Left ventricle myocardium inferior (tissue), 1 donor: ENCODE data around the gene ALG1. TPM values are rescaled to one million over a fixed set of nuclear protein-coding genes. Genes with fewer than 3 reads are reported as not detected.
"Not testable (repeated sequence)": the region's sequence is repeated elsewhere in the genome, so short reads cannot be mapped to it uniquely, and the experiment has no call there.

Source experiments
- DNase-seq: peaks from one replicate; pipeline ENCODE4 v3.0.0-alpha.2; 2020
- H3K27ac ChIP-seq: fragments of 200-600 bp; replicated peaks from 2 replicates; pipeline ENCODE4 v1.8.0; 2021
- H3K27me3 ChIP-seq: fragments of 200-600 bp; 2 replicates; pipeline ENCODE4 v1.8.0; 2021; ENCODE audit warnings: low read depth
- H3K36me3 ChIP-seq: fragments of 200-600 bp; 2 replicates; pipeline ENCODE4 v1.8.0; 2021
- H3K4me1 ChIP-seq: fragments of 200-600 bp; 2 replicates; pipeline ENCODE4 v1.8.0; 2021
- H3K4me3 ChIP-seq: fragments of 200-600 bp; 2 replicates; pipeline ENCODE4 v1.8.0; 2021; ENCODE audit warnings: mild to moderate bottlenecking, moderate library complexity
- H3K9me3 ChIP-seq: fragments of 200-600 bp; replicated peaks from 2 replicates; pipeline ENCODE4 v1.8.0; 2021
- intact Hi-C: fragments of 100-400 bp; cut with micrococcal nuclease; formaldehyde crosslinking; loops from one replicate; pipeline ENCODE4 v1.11.0; 2022
- total RNA-seq: library from RNA; stranded (reverse); fragmentation: NEBNext Ultra II Directional; extraction: Animal tissue kit (Norgen Biotek cat#: 25700); gene quantifications from one replicate; pipeline ENCODE4 v1.2.1, GENCODE V29; 2021
- TF ChIP-seq, protein P1 (sequence below): fragments of 200-600 bp; IDR thresholded peaks from 2 replicates; pipeline ENCODE4 v1.8.0; 2021; ENCODE audit warnings: antibody characterized with exemption, mild to moderate bottlenecking, borderline replicate concordance
- donor health status: DM: no; HTN: yes; CAD: no; lungs with severe emphysema.

Gene ALG1
- total RNA-seq, 1 donor from 2014 or later: 7.3 TPM

DNA sequence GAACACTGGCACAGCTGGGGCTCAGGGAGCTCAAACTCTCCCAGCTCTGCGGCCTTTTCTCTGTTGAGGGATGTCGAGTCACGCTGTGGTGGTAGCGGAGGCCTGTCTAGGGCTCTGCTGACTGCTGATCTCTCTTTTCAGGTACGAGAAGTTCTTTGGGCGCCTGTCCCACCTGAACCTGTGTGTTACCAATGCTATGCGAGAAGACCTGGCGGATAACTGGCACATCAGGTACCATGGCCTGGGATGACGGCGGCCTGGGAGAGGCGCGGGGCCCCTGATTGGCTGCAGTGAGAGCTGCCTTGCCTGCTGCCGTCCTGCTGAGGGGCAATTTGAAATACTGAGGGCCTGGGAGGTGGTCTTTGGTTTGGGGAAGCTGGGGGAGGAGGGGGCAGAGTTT is 5.7 kb downstream of the ALG1 start:
- Histone ChIP-seq H3K36me3 (peaks cover 61% of the 10 kb centered on the region), H3K27me3 (no peaks in the 10 kb centered on the region), H3K4me1 (peaks cover 8% of the 10 kb centered on the region), H3K9me3 (no peaks in the 10 kb centered on the region), H3K4me3 (no peak overlapping the region), H3K27ac (no peak overlapping the region)
- intact Hi-C loops: no loop called here
- TF ChIP-seq, protein P1, sequence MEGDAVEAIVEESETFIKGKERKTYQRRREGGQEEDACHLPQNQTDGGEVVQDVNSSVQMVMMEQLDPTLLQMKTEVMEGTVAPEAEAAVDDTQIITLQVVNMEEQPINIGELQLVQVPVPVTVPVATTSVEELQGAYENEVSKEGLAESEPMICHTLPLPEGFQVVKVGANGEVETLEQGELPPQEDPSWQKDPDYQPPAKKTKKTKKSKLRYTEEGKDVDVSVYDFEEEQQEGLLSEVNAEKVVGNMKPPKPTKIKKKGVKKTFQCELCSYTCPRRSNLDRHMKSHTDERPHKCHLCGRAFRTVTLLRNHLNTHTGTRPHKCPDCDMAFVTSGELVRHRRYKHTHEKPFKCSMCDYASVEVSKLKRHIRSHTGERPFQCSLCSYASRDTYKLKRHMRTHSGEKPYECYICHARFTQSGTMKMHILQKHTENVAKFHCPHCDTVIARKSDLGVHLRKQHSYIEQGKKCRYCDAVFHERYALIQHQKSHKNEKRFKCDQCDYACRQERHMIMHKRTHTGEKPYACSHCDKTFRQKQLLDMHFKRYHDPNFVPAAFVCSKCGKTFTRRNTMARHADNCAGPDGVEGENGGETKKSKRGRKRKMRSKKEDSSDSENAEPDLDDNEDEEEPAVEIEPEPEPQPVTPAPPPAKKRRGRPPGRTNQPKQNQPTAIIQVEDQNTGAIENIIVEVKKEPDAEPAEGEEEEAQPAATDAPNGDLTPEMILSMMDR: no peak
- no peak for DNase-seq

DNA sequence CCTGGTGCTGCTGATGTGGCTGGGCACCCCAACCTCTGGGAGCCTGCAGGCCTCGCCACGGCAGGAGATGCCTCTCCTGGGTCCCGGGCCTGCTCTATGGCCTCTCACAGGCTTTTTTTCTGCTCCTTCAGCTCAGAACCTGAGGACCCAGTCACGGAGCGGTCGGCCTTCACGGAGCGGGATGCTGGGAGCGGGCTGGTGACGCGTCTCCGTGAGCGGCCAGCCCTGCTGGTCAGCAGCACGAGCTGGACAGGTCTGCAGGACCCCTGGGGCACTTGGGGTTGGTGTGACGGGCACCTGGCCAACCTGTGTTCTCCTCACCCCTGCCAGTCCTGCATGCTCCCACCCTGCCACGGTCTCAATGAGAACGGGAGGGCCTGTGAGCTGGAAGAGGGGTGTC is 7.0 kb downstream of the ALG1 start:
- intact Hi-C loops: no loop called here

DNA sequence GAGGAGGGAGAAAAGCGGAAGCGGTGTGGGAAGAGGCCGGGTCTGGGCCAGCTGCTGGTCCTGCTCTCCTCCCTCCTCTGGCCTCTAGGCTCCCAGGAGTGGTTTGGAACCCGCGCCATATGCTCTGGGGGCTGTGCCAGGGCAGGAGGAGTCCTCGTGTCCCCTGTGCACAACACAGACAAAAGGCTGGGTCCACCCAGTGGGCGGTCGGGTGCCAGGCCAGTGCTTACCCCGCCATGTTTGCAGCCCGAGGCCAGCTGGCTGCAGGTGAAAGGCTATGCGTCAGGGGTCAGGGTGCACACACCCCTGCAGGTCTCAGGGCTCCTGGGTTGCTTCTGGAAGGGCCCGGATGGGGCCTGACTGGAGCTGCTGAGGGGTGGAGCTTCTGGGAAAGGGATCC is 8.8 kb downstream of the ALG1 start:
- intact Hi-C loops: not testable (repeated sequence)

More for the DNA sequence above, 7.0 kb downstream of the ALG1 start:
- Histone ChIP-seq H3K9me3 (no peaks in the 10 kb centered on the region), H3K36me3 (peaks cover 71% of the 10 kb centered on the region), H3K27ac (no peak overlapping the region), H3K4me3 (no peak overlapping the region), H3K27me3 (no peaks in the 10 kb centered on the region), H3K4me1 (peaks cover 7% of the 10 kb centered on the region)
- TF ChIP-seq, protein P1: no peak
- no peak for DNase-seq

DNA sequence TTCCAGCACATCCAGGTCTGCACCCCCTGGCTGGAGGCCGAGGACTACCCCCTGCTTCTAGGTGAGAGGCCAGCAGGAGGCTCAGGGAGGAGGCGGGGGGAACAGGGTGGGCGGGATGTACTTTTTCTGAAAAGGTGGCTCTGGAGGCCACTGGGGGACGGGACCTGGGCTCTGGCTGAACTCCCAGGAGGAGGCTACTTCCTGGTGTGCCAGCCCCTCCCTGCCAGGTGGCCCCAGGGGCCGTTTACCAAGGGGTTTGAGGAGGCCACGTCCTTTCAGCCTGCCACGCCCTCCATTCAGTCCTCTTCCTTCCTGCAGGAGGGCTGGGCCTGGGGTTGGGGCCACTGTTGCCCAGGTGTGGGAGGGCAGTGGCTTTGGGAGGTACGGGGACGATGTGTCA is 9.4 kb downstream of the ALG1 start:
- H3K4me3 ChIP-seq, H3K27ac ChIP-seq, DNase-seq, intact Hi-C loops, H3K9me3 ChIP-seq, H3K27me3 ChIP-seq, H3K4me1 ChIP-seq: not testable (repeated sequence)
- peaks cover 74% of the 10 kb centered on the region for H3K36me3 ChIP-seq

More for the DNA sequence above, 8.8 kb downstream of the ALG1 start:
- DNase-seq, H3K27ac ChIP-seq, H3K4me3 ChIP-seq, H3K27me3 ChIP-seq, H3K4me1 ChIP-seq, H3K9me3 ChIP-seq: not testable (repeated sequence)
- peaks cover 76% of the 10 kb centered on the region for H3K36me3 ChIP-seq

DNA sequence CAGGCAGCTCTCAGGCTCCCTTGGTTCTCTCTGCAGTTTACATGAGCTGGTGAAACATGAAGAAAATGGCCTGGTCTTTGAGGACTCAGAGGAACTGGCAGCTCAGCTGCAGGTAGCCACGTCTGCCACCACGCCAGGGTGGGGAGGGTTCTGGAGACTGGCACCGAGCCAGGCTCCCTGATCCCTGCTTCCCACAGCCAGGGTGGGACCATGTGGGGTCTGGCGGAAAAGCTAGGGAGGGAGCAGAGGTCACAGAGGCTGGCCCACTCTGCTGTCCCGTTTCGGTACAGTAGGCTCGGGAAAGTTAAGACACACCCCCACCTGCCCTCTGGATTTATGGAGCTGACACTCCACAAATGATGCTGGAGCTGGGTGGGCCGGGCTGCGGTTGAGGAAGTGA is 12.0 kb downstream of the ALG1 start:
- H3K27ac ChIP-seq, H3K9me3 ChIP-seq, DNase-seq, H3K27me3 ChIP-seq, H3K4me3 ChIP-seq, H3K4me1 ChIP-seq, intact Hi-C loops: not testable (repeated sequence)
- peaks cover 56% of the 10 kb centered on the region for H3K36me3 ChIP-seq

DNA sequence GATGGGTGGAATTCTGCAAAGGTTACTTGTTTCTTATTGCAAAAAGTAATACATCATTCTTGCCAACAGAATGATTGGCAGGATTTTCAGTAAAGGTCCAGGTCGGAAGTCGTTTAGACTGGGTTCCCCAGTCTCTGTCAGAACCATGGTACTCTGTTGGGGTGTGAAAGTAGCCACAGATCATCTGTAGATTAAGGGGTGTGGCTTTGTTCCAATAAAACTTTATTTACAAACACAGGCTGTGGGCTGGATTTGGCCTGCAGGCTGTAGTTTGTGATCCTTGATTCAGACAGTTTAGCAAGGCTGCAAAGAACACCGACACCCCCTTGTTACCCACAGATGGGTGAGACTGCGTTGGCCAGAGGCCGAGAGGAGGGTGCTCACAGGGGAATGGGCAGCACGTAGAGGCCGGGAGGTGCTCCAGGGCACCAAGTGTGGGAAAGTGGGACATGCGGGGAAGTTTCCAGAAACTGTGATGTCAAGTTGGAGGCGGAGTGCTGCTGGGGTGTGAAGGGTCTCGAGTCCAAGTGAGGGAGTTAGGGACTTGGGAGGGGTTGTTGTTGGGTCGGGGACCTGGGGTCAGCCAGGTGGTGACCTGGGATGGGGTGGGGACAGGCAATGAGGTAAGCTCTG is 12.6 kb downstream of the ALG1 start:
- H3K27me3 ChIP-seq, DNase-seq, H3K4me1 ChIP-seq, intact Hi-C loops, H3K27ac ChIP-seq, H3K4me3 ChIP-seq, H3K9me3 ChIP-seq: not testable (repeated sequence)
- H3K36me3 ChIP-seq: peaks cover 51% of the 10 kb centered on the region

DNA sequence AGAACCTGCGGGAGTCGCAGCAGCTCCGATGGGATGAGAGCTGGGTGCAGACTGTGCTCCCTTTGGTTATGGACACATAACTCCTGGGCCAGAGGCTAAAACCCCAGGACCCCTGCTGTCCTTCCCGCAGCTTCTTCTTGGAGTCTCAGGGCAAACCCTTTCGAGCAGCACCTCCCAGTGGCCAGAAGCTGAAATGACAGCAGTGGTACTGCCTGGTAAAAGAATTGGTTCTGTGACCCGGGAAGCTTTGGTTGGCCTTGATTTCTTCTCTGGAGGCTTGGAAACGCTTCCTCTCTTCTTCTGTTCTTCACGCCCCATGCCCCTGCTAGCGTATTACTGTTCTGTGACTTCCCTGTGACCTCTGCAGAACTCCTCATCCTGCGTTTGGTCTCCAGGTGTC is 13.2 kb downstream of the ALG1 start:
- H3K27ac ChIP-seq, intact Hi-C loops, H3K9me3 ChIP-seq, H3K4me1 ChIP-seq, H3K4me3 ChIP-seq, H3K27me3 ChIP-seq, DNase-seq: not testable (repeated sequence)
- peaks cover 51% of the 10 kb centered on the region for H3K36me3 ChIP-seq
- TF ChIP-seq, protein P1: peak; percentile 68

DNA sequence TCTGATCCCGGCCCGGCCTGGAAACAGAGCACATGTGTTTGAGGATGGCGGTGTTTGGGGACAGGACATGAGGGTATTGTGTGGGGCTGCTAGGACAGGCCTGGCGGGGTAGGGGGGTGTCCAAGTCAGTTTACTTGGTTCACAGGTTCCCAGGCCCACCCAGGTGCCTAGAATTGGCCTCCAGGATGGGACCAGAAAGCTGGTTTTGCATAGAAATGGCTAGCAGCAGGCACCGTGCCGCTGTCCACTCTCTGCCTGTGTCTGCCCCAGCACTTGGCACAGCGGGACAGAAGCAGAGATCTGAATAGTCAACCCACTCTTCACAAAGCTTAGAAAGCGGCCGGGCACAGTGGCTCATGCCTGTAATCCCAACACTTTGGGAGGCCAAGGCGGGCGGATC is 14.1 kb downstream of the ALG1 start:
- H3K4me1 ChIP-seq, H3K9me3 ChIP-seq, DNase-seq, intact Hi-C loops, H3K27me3 ChIP-seq, H3K27ac ChIP-seq, H3K4me3 ChIP-seq: not testable (repeated sequence)
- peaks cover 52% of the 10 kb centered on the region for H3K36me3 ChIP-seq

DNA sequence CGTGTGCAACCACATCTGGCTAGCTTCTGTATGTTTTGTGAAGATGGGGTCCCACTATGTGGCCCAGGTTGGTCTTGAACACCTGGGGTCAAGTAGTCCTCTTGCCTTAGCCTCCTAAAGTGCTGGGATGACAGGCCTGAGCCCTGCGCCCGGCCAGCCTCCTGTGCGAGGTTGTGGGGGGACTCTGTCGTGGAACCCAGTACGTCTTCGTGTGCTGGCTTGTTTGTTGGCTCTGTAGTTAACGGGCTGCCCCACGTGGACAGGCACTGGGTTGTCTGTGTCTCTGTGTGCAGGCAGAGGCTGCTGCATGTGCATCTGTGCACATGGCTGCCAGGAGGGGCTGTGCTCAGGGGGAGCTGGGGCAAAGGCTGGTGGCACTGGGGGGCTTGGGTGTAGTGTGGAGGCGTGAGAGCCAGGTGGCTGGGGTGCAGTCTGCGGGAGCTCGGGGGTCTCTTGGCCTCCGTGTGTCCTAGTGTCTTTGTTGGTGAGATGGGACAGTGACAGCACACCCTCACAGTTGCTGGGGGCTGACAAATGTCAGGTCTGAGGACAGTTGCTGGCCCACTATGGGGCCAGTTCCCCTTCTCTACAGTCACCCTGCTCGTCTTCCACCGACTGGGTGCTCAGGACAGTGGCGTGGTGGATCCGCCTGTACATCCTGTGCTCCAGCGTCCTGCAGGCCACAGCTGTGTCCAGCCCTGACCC is 16.6 kb downstream of the ALG1 start:
- H3K9me3 ChIP-seq, H3K4me3 ChIP-seq, intact Hi-C loops, DNase-seq, H3K27me3 ChIP-seq, H3K27ac ChIP-seq, H3K4me1 ChIP-seq: not testable (repeated sequence)
- H3K36me3 ChIP-seq: peaks cover 37% of the 10 kb centered on the region

DNA sequence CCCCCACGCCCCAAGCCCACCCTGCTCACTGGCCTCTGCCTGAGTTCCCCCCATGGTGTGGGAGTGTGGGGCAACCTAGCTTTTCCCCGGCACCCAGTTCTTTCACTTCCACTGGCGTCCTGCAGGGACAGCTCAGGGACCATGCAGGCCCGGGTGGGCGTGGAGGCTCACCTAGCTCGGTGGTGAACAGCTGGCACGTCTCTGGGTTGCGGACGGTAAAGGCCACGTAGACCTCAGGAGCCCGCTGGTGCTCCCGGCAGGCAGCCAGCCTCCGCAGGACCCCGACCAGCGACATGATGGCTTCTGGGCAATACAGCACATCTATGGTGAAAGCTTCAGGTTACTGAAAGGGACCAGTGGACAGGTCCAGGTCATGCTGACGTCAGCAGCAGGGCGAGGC is 17.3 kb downstream of the ALG1 start:
- H3K36me3 ChIP-seq: peaks cover 31% of the 10 kb centered on the region
- H3K4me3 ChIP-seq, H3K27me3 ChIP-seq, intact Hi-C loops, H3K27ac ChIP-seq, H3K4me1 ChIP-seq, H3K9me3 ChIP-seq, DNase-seq: not testable (repeated sequence)
